ENCODE measurements around the gene TUBGCP5. TPM values are rescaled to one million over a fixed set of nuclear protein-coding genes. Genes with fewer than 3 reads are reported as not detected.

TUBGCP5 gene
- total RNA-seq, 2 donors from 2014 or later = 6.8 to 11.6 TPM

GRCh38 chr15:22979238-22980188, 59.9 kb downstream of the TUBGCP5 start:
- Histone ChIP-seq H3K27ac (peak overlapping the region; percentile 72 to 79), H3K4me1 (peaks cover 0 to 18% of the 10 kb centered on the region in 2 donors), H3K9me3 (no peaks in the 10 kb centered on the region), H3K4me3 (peak overlapping the region; percentile 81 to 82), H3K36me3 (no peaks in the 10 kb centered on the region), H3K27me3 (no peaks in the 10 kb centered on the region)
- DNase-seq (ENCODE audit: low spot score) = peak; percentile 75
- TF ChIP-seq CTCF (IDR thresholded peaks at IDR 0.05) = peak in 1 of 2 donors; percentile 25

- TF ChIP-seq CTCF (IDR thresholded peaks at IDR 0.05) = no peak
- H3K4me3 ChIP-seq = peak overlapping the region; percentile 81 to 82
- peak overlapping the region in 1 of 2 donors; percentile 72 for H3K27ac ChIP-seq
- no peaks in the 10 kb centered on the region for H3K27me3 ChIP-seq
- H3K9me3 ChIP-seq = no peaks in the 10 kb centered on the region
- DNase-seq (ENCODE audit: low spot score) = no peak
- H3K4me1 ChIP-seq = peaks cover 0 to 26% of the 10 kb centered on the region in 2 donors
- H3K36me3 ChIP-seq = no peaks in the 10 kb centered on the region
Measured at GRCh38 chr15:22978691-22979237, 60.6 kb downstream of the TUBGCP5 start.

GRCh38 chr15:22974745-22975144, 64.6 kb downstream of the TUBGCP5 start:
- no peaks in the 10 kb centered on the region for H3K36me3 ChIP-seq
- no peak for DNase-seq (ENCODE audit: low spot score)
- no peaks in the 10 kb centered on the region for H3K9me3 ChIP-seq
- H3K27ac ChIP-seq = no peak overlapping the region
- no peak for TF ChIP-seq CTCF (IDR thresholded peaks at IDR 0.05)
- H3K27me3 ChIP-seq = no peaks in the 10 kb centered on the region
- H3K4me1 ChIP-seq = peaks cover 0 to 21% of the 10 kb centered on the region in 2 donors
- H3K4me3 ChIP-seq = no peak overlapping the region

- no peaks in the 10 kb centered on the region for H3K36me3 ChIP-seq
- no peak for TF ChIP-seq CTCF (IDR thresholded peaks at IDR 0.05)
- no peaks in the 10 kb centered on the region for H3K9me3 ChIP-seq
- no peak for DNase-seq (ENCODE audit: low spot score)
- peaks cover 0 to 18% of the 10 kb centered on the region in 2 donors for H3K4me1 ChIP-seq
- no peaks in the 10 kb centered on the region for H3K27me3 ChIP-seq
- H3K4me3 ChIP-seq = no peak overlapping the region
- no peak overlapping the region for H3K27ac ChIP-seq
Measured at GRCh38 chr15:22973987-22974386, 65.4 kb downstream of the TUBGCP5 start.

- Histone ChIP-seq H3K27ac (no peak overlapping the region), H3K9me3 (no peaks in the 10 kb centered on the region), H3K4me3 (no peak overlapping the region), H3K27me3 (no peaks in the 10 kb centered on the region), H3K36me3 (no peaks in the 10 kb centered on the region), H3K4me1 (peaks cover 0 to 16% of the 10 kb centered on the region in 2 donors)
- TF ChIP-seq CTCF (IDR thresholded peaks at IDR 0.05) = no peak
- DNase-seq (ENCODE audit: low spot score) = no peak
Measured at GRCh38 chr15:22973286-22973685, 66.1 kb downstream of the TUBGCP5 start.

Measured in right atrium auricular region (tissue), 2 donors.